CD4-positive, alpha-beta T cell treated with Interleukin-15 for 1 hour (primary cell): ENCODE measurements around the gene BANF1.

Source experiments
- DNase-seq: peaks from one replicate; pipeline ENCODE4 v3.0.0-alpha.2; 2020

BANF1 gene

DNA sequence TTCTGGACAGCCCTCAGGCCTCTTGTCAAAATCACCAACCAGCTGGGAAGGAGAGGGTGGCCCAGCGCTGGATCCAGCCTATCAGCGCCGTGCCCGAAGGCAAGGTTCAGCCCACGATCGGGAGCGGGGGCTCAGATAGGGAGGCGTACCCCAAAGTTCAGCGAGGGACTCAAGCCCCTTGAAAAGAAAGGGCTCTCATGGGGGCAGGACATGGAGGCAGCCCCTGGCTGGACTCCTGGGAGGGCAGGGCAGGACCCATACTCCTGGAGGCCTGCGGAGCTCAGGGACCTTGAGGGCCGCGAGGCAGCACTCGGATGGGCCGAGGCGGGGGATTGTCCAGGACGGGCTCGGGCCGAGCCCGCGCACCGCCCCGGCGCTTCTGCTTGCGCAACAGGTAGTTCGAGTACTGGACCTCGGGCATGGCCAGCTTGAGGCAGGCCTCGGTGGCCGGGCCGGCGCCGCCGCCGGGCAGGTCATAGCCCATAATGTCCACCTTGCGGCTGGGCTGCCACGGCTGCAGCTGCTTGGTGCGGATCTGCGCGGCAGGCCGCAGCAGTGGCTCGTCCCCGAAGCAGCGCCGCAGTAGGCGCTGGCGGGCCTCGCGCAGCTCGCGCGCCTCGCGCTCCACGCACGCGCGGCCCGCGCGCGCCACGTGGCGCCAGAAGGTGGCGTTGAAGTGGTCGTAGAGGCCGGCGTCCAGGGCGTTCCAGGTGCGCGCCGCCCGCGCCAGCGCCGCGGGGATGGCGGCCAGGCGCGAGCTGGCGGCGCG is 40.1 kb downstream of the BANF1 start:
- no peak for DNase-seq

DNA sequence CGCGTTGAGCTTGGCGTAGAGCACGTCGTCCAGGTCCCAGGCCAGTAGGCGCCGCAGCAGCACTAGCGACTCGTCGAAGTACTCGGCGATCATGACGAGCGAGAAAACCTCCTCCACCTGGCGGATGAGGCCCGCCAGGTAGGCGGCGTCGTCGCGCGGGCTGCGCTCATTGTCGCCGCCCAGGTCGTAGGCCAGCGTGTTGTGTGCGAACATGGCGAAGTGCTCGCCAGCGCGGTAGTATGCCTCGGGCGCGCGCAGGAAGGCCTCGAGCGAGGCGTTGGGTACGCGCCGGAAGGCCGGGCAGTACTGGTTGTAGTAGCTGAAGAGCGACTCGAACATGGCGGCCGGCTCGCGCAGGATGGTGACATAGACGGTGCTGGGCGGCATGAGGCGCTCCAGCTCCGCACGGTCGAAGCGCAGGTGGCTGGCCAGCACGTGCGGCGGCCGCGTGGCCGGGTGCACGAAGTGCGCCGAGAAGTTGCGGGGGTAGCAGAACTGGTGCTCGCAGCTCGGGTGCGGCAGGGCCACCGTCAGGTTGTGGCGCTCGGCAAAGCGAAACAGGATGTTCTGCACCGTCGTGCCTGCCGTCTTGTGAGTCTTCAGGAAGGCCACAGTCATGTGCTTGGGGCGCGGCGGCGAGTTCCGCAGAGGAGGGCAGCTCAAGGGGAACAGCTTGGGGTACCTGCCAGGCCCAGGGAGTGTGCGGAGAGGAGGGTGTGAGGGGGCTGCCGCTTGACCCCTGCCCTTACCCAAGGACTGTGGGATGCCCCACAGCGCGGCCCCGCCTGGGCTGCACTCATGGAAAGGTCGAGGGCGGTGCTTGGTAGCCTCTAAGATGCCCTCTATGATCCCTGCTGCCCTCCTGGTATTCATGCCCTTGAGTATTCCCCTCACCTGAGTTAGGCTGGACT is 40.9 kb downstream of the BANF1 start:
- no peak for DNase-seq

DNA sequence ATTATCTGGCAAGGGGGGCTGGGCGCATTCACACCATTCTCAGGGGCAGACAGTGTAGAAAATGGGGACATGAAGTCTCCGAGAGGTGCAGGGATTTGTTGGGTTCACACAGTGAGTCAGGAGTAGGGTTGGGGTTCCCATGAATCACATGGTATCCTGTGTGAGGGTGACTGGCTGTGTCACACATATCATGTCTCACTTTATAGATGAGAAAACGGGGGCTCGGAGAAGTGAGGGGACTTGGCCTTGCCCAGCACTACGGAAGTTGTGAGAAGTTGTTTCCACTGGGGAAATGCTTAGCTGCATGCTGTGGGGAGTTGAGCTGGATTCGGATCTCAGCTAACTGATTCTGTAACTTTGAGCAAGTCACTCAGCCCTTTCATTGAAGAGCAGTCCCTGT is 42.5 kb downstream of the BANF1 start:
- no peak for DNase-seq

DNA sequence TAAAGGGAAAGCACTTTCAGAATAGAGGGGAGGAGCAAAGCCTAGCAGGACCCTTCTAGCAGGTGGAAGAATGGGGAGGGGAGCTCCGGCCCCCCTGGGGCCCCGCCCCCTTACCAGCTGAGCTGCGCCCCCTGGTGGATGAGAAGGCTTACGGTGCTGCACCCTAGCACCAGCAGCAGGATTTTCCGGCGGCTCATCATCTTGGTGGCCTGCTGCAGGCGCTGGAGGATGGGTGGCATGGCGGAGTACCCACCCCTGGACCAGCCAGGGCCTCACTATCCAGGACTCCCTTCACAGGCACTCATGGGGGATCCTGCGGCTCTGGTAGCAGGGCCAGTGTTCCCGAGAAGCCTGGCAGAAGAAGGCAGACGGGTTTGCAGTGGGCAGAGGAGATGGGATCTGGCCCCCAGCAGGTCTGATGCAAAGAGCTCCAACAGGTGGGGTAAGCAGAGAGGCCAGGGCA is 42.9 kb downstream of the BANF1 start:
- peak; percentile 80 for DNase-seq

DNA sequence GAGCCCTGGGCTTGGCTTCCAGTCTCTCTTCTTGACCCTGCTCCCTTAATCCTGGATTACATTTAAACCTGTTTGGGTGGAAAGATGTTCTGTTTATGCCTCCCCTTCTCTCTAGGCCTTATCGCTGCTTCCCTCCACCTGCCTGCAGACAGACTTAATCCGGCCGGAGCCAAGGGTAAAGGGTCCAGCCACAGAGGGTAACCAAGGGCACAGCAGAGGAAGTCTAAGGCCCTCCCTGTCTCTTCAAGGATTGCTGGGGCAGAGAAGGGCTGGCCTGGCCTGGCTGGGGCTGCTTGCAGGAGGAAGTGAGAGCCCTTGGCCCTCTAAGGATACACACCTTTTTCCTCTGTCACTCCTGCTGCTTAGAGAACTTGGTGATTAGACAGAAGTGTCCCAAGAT is 44.6 kb downstream of the BANF1 start:
- no peak for DNase-seq

DNA sequence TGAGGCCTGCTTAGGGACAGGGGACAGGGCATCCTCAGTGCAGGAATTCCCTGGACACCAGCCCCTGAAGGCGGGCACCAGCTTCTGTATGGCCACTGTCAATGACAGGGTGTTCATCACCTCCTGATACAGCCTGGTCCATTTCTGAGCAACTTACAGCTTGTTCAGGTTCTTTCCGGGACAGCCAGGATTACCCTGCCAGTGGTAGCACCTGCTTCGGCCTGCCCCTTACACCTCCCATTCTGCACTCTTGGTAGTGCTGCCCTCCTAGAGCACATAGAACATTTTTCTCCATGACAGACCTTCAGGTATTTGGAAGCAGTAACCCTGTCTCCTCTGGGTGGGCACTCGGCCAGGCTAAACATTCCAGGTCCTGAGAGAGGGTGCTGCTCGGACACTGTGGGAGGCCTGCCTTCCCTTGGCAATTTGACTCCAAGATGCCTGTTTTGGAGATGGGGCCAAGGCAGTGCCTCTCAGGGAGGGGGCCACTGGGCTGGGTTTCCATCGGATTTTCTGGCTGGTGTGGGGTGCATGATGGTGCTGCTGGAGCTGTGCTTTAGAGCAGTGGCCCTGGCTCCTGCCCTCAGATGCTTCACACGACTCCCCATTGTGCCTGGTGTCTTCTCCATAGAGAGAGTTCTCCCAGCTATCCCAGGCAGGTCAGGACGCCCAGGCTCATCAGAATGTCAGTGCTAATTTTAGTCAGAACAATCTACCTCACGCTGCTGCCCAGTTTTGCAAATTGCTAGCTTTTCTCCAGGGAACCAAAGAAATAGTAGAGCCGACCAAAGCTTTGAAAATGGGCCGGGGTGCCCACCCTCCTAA is 45.5 kb downstream of the BANF1 start:
- no peak for DNase-seq

DNA sequence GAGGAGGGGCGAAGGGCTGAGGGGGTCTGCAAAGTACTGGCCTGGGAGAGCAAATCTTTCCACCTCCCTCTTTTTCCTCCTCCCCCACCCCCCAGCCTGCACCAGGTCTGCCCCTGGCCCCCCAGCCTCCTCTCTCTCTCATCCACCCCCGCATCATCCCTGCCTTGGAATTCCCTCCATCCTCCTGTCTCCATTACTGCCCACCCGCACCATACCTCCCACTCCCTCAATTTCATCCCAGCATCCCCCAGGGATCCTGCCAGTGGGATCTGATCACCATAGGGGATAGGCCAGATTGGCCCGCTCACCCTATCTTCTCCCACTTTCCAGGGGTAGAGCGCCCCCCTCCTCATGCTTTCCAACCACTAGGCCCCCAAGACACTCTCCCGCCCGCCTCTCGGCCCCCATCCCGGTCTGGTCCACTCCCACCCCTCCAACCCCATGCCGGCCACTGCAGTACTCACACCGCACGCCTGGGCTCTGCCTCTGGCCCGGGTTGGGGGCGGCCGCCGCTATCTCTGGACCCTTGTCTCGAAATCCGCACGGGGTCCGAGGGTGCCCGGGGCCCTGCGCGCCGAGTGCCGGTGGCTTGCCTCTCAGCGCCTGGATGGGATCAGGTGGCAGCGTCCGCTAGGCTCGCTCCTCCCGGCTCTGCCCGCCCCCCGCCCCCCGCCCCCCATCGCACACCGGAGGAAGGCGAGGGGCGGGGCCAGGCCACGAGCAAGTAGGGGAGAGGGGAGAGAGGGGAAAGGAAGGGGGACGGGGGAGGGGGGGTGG is 46.4 kb downstream of the BANF1 start, which contains the start of gene GAL3ST3:
Gene GAL3ST3, minus strand, starts transcription at position 615 of the 777 bp plus-strand sequence. CDS start 3,746 bp downstream, outside the sequence.
- no peak for DNase-seq

DNA sequence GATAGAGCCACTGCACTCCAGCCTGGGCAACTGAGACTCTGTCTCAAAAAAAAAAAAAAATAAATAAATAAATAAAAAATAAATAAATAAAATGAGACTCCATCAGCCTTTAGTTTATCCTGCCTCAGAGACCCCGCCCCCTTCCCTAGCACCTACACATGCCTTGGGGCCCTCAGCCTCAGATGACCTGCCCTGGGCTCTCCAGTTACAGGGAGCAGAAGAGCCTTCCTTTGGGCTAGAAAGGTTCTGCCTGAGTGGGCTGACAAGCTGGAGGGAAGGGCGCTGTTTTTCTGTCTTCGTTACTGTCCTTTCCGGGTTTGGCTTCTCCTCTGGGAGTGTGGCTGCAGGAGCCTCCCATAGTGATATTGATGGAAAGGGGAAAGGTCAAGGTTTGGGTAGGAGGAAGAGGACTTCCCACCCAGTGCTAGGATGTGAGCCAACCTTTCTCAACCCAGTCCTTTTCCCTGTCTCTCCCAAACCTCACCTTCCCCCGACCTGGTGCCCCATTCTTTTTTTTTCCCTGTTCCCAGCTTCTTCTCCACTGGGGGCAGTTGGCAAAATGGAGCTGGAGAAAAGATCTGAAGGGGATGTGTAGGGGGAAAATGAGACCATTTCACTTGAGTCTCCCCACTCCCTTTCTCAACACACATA is 48.4 kb downstream of the BANF1 start:
- DNase-seq: no peak

DNA sequence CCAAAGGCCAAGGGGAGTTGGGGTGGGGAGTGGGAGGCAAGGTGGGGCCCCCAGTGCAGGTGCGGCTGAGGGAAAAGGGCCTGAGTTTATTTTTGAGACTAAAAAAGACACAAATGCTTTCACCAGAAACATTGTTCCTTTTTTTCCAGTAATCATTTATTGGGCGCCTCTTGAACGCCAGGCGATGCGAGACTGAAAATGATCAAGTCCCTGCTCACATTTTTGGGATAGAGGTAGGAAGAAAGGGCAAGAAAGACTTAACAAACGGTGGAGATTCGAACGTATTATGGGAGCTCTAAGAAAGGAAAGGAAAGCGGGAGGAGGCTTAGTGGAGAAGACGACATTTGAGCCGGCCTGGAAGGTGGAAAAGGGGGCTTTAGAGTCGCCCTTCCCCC is 49.1 kb downstream of the BANF1 start:
- DNase-seq: no peak

DNA sequence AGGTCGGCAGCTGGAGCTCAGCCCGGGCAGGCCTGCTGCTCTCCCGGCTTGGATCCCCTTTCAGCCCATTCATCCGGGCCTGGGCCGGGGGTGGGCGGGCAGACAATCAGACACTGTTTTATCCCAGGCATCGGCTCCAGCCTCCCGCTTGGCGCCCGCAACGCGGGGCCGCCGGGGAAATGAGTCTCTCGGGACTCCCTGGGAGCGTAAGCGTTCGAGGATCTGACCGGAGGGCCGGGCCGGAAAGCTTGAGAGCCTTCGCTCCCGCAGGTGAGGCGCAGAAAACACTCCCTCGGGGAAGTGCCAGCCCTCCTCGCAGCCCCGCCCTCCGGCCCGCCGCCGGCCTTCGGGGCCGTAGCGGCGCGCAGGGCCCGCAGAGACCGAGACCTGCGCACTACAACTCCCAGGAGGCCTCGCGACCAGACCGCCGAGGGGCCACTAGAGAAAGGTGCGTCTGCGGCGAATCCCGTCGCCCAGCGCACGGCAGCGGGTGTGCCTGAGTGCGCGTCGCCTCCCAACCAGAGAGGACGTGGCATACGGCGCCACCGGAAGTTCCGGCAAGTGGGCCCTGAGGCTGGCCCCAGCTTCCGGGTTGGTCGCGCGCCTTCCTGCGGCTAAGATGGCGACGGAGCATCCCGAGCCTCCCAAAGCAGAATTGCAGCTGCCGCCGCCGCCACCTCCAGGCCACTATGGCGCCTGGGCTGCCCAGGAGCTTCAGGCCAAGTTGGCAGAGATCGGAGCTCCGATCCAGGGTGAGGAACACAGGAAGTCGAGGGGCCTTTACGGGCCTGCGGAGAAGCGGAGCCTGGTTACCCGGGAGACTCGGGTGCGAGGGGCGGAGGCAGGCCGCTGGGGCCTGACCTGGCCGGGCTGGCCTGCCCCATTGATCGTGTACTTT is 49.7 kb downstream of the BANF1 start, which contains the start of gene SF3B2:
Gene SF3B2, plus strand, starts transcription at position 599 of the 898 bp plus-strand sequence. Its CDS starts 21 bp downstream, at position 620.
- DNase-seq: peak; percentile 98

DNA sequence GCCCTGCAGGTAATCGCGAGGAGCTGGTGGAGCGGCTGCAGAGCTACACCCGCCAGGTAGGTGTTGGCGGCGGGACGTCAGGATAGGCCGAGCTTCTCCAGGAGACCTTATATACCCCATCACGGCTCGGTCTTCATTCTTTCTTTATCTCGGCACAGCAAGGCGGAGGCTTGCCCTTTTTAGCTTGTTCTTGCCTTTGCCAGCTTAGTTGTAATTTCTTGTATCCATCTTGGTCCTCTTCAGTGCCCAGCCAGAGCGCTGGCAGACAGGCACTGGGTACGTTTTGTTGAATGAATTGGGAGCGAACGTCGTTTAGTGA is 50.3 kb downstream of the BANF1 start:
- DNase-seq: no peak
